SK-N-SH (cell line): ENCODE data around the gene GNAS. TPM values are rescaled to one million over a fixed set of nuclear protein-coding genes. Genes with fewer than 3 reads are reported as not detected.

Source experiments
- CTCF ChIA-PET: fragments of 300-600, 350-600 bp; formaldehyde crosslinking; extraction: SDS; loops from one replicate; lab custom pipeline; 2021; lab: Yijun Ruan, JAX
- POLR2A ChIA-PET: fragments of 350-600 bp; sonication (Branson Sonifier 250); formaldehyde crosslinking; extraction: SDS; loops from one replicate; lab custom pipeline; 2020; ENCODE audit warnings: antibody characterized with exemption, inconsistent platforms; lab: Yijun Ruan, JAX
- DNase-seq: peaks from one replicate; pipeline ENCODE4 v3.0.0; 2012
- H2AFZ ChIP-seq: fragments of 200-600 bp; sonication (generic); 2 replicates; pipeline ENCODE4 v1.8.1; 2016; ENCODE audit warnings: antibody characterized with exemption, mild to moderate bottlenecking, low read depth
- H3F3A ChIP-seq: fragments of 200-600 bp; sonication (generic); replicated peaks from 2 replicates; pipeline ENCODE3; 2016; ENCODE audit warnings: antibody characterized with exemption, mild to moderate bottlenecking; ENCODE audit not compliant: insufficient read depth
- H3K27ac ChIP-seq, 2 experiments: fragments of 200-500 bp in 1 of 2; fragments of 200-600 bp in 1 of 2; sonication (Bioruptor generic) in 1 of 2; sonication (generic), shearing (Covaris generic) in 1 of 2; 2 replicates each; pipeline versions ENCODE4 v1.5.1 to v1.6.1; 2014 to 2016; ENCODE audit warnings: low read depth in 2 of 2, inconsistent platforms in 1 of 2, low read length in 1 of 2, mild to moderate bottlenecking in 1 of 2, mixed read lengths in 1 of 2
- H3K27me3 ChIP-seq: fragments of 200-600 bp; sonication (generic), shearing (Covaris generic); 2 replicates; pipeline ENCODE4 v1.6.1; 2016; ENCODE audit warnings: mixed run types; ENCODE audit not compliant: insufficient read depth
- H3K36me3 ChIP-seq, 2 experiments: fragments of 200-500 bp in 1 of 2; fragments of 200-600 bp in 1 of 2; sonication (Bioruptor generic) in 1 of 2; sonication (generic) in 1 of 2; replicated peaks in 1 of 2; 2 replicates each; pipeline versions ENCODE3 to v1.5.1; 2014 to 2016; ENCODE audit warnings: low read length in 1 of 2, mild to moderate bottlenecking in 1 of 2; ENCODE audit not compliant: insufficient read depth in 2 of 2, control insufficient read depth in 1 of 2
- H3K4me1 ChIP-seq, 2 experiments: fragments of 200-500 bp in 1 of 2; fragments of 200-600 bp in 1 of 2; sonication (Bioruptor generic) in 1 of 2; sonication (generic), shearing (Covaris generic) in 1 of 2; 2 replicates each; pipeline versions ENCODE4 v1.5.1 to v1.6.1; 2014 to 2016; ENCODE audit warnings: low read depth in 1 of 2, low read length in 1 of 2, mixed run types in 1 of 2; ENCODE audit not compliant: insufficient read depth in 2 of 2, control insufficient read depth in 1 of 2
- H3K4me2 ChIP-seq: fragments of 200-600 bp; sonication (generic), shearing (Covaris generic); 2 replicates; pipeline ENCODE4 v1.6.1; 2017; ENCODE audit warnings: mixed run types
- H3K4me3 ChIP-seq, 2 experiments: fragments of 200-500 bp in 1 of 2; fragments of 200-600 bp in 1 of 2; sonication (Bioruptor generic) in 1 of 2; sonication (generic), shearing (Covaris generic) in 1 of 2; 2 replicates each; pipeline versions ENCODE4 v1.5.1 to v1.8.1; 2014 to 2016; ENCODE audit warnings: low read depth in 2 of 2, inconsistent platforms in 1 of 2, low read length in 1 of 2, mild to moderate bottlenecking in 1 of 2, mixed read lengths in 1 of 2, moderate library complexity in 1 of 2
- H3K79me2 ChIP-seq: fragments of 200-600 bp; sonication (generic); 2 replicates; pipeline ENCODE4 v1.8.1; 2017; ENCODE audit warnings: mild to moderate bottlenecking; ENCODE audit not compliant: insufficient read depth
- H3K9ac ChIP-seq: fragments of 200-600 bp; sonication (generic); 2 replicates; pipeline ENCODE4 v1.6.1; 2017; ENCODE audit warnings: mixed run types
- H3K9me2 ChIP-seq: fragments of 200-600 bp; sonication (generic); 2 replicates; pipeline ENCODE4 v1.6.1; 2017; ENCODE audit warnings: mixed run types
- H3K9me3 ChIP-seq: fragments of 200-600 bp; sonication (generic); 2 replicates; pipeline ENCODE4 v1.6.1; 2017; ENCODE audit warnings: mixed run types, mild to moderate bottlenecking, moderate library complexity
- H4K20me1 ChIP-seq: fragments of 200-600 bp; sonication (generic); 2 replicates; pipeline ENCODE4 v1.6.1; 2017; ENCODE audit warnings: mild to moderate bottlenecking, mixed run types; ENCODE audit not compliant: insufficient read depth
- ELF1 ChIP-seq: IDR thresholded peaks from 2 replicates; pipeline ENCODE4 v1.4.0; 2012
- EP300 ChIP-seq, 2 experiments: IDR thresholded peaks; 2 replicates each; pipeline versions ENCODE4 v1.4.0 to v1.6.1; 2012; ENCODE audit warnings: borderline replicate concordance in 1 of 2, low read depth in 1 of 2, low read length in 1 of 2
- EZH2phosphoT487 ChIP-seq: fragments of 200-600 bp; sonication (generic); IDR thresholded peaks from 2 replicates; pipeline ENCODE4 v1.6.1; 2017; ENCODE audit warnings: low read depth, mixed run types, mild to moderate bottlenecking, antibody characterized with exemption, moderate library complexity, borderline replicate concordance
- FOSL2 ChIP-seq: IDR thresholded peaks from 2 replicates; pipeline ENCODE4 v1.4.0; 2012; ENCODE audit warnings: low read depth, mild to moderate bottlenecking, moderate library complexity, borderline replicate concordance
- FOXJ3 ChIP-seq: sonication (generic); formaldehyde crosslinking; IDR thresholded peaks from 2 replicates; pipeline ENCODE4 v1.5.1; 2020; ENCODE audit warnings: mild to moderate bottlenecking, missing genetic modification reagents
- FOXM1 ChIP-seq: IDR thresholded peaks from 2 replicates; pipeline ENCODE4 v1.4.0; 2012; ENCODE audit warnings: low read depth, mild to moderate bottlenecking
- GATA2 ChIP-seq: sonication (generic); formaldehyde crosslinking; IDR thresholded peaks from 2 replicates; pipeline ENCODE4 v1.5.0; 2020; ENCODE audit warnings: mild to moderate bottlenecking, missing genetic modification reagents
- JUND ChIP-seq: IDR thresholded peaks from 2 replicates; pipeline ENCODE4 v1.4.0; 2012
- MEF2A ChIP-seq: IDR thresholded peaks from 2 replicates; pipeline ENCODE4 v1.4.0; 2012; ENCODE audit warnings: low read depth, borderline replicate concordance
- NRF1 ChIP-seq: IDR thresholded peaks from 2 replicates; pipeline ENCODE4 v1.6.1; 2012; ENCODE audit warnings: low read depth, mild to moderate bottlenecking, low read length
- RCOR1 ChIP-seq: fragments of 150-350 bp; IDR thresholded peaks from 2 replicates; pipeline ENCODE4 v1.6.1; 2017; ENCODE audit warnings: antibody characterized with exemption, low read length
- RFX5 ChIP-seq: IDR thresholded peaks from 2 replicates; pipeline ENCODE4 v1.6.1; 2012; ENCODE audit warnings: mild to moderate bottlenecking, improper control_type of control experiment, low read length
- TAF1 ChIP-seq: IDR thresholded peaks from 2 replicates; pipeline ENCODE4 v1.6.1; 2012; ENCODE audit warnings: low read depth, mild to moderate bottlenecking, low read length, moderate library complexity, borderline replicate concordance
- WGBS: methylation state at CpG from one replicate; pipeline ENCODE4 v1.1.6; 2017; ENCODE audit warnings: low lambda C conversion rate; 5-methylcytosine and 5-hydroxymethylcytosine counted together
- polyA plus RNA-seq, 3 experiments: library from polyadenylated mRNA; depleted of rRNA; stranded (reverse); fragments of >200 nt; gene quantifications; 2 replicates each; pipeline ENCODE4 v1.2.3, GENCODE V29; 2012
- small RNA-seq, 7 experiments: library from RNA; depleted of rRNA; stranded (forward); fragments of <200 nt; gene quantifications; one replicate each; pipeline ENCODE3, GENCODE V24; 2012
- TF ChIP-seq, protein P1 (sequence below): IDR thresholded peaks from 2 replicates; pipeline ENCODE4 v1.4.0; 2012; ENCODE audit warnings: low read depth, borderline replicate concordance
- TF ChIP-seq, protein P2 (sequence below): IDR thresholded peaks from 2 replicates; pipeline ENCODE4 v1.6.1; 2012; ENCODE audit warnings: mild to moderate bottlenecking, low read depth, low read length, moderate library complexity

Gene GNAS
- polyA plus RNA-seq, 1 of the 3 experiments (the other 2 are of a cell fraction), result 1,562 TPM

DNA sequence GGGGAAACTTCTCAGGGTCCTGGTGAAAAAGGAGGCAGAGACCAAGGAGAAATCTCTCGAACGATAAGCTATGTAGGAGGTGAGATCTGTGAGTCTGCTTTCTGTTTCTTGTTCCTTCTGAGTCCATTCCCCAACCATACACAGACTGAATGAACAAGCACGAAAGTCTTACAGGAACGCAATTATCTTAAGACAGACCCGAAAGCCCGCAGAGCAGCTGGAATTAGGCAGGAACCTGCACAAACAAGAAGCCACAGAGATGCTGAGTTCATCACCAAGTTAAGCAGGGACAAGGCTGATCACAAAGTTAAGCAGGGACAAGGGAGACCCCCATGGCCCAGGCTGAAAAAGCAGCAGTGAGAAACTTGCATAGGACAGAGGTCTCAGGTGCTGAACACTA lies 107.1 kb downstream of the GNAS start:
- Histone ChIP-seq H3K4me3 (no peak overlapping the region), H3K27ac (no peak overlapping the region), H3K36me3 (no peaks in the 10 kb centered on the region), H3K79me2 (no peaks in the 10 kb centered on the region), H3K4me2 (no peak overlapping the region), H3K9ac (no peak overlapping the region), H3K4me1 (no peaks in the 10 kb centered on the region), H3K9me2 (no peaks in the 10 kb centered on the region), H2AFZ (no peak overlapping the region), H3K27me3 (no peaks in the 10 kb centered on the region; the same call in 1 of the 2 replicates), H3F3A (no peaks in the 10 kb centered on the region), H3K9me3 (no peaks in the 10 kb centered on the region), H4K20me1 (no peaks in the 10 kb centered on the region)
- 76% methylated on average over 6 of the region's 6 CpGs for WGBS
- TF ChIP-seq EZH2phosphoT487, result no peak
- no peak for TF ChIP-seq MEF2A
- no peak for TF ChIP-seq RFX5
- TF ChIP-seq EP300 (IDR thresholded peaks at IDR 0.05; ENCODE audit: borderline replicate concordance in 1 of 2, low read depth in 1 of 2, low read length in 1 of 2), result no peak
- TF ChIP-seq, protein P1, sequence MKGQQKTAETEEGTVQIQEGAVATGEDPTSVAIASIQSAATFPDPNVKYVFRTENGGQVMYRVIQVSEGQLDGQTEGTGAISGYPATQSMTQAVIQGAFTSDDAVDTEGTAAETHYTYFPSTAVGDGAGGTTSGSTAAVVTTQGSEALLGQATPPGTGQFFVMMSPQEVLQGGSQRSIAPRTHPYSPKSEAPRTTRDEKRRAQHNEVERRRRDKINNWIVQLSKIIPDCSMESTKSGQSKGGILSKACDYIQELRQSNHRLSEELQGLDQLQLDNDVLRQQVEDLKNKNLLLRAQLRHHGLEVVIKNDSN, result no peak
- no peak for TF ChIP-seq FOXM1
- no peak for TF ChIP-seq GATA2
- TF ChIP-seq JUND, result no peak
- TF ChIP-seq, protein P2, sequence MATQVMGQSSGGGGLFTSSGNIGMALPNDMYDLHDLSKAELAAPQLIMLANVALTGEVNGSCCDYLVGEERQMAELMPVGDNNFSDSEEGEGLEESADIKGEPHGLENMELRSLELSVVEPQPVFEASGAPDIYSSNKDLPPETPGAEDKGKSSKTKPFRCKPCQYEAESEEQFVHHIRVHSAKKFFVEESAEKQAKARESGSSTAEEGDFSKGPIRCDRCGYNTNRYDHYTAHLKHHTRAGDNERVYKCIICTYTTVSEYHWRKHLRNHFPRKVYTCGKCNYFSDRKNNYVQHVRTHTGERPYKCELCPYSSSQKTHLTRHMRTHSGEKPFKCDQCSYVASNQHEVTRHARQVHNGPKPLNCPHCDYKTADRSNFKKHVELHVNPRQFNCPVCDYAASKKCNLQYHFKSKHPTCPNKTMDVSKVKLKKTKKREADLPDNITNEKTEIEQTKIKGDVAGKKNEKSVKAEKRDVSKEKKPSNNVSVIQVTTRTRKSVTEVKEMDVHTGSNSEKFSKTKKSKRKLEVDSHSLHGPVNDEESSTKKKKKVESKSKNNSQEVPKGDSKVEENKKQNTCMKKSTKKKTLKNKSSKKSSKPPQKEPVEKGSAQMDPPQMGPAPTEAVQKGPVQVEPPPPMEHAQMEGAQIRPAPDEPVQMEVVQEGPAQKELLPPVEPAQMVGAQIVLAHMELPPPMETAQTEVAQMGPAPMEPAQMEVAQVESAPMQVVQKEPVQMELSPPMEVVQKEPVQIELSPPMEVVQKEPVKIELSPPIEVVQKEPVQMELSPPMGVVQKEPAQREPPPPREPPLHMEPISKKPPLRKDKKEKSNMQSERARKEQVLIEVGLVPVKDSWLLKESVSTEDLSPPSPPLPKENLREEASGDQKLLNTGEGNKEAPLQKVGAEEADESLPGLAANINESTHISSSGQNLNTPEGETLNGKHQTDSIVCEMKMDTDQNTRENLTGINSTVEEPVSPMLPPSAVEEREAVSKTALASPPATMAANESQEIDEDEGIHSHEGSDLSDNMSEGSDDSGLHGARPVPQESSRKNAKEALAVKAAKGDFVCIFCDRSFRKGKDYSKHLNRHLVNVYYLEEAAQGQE, result no peak
- no peak for TF ChIP-seq FOXJ3
- TF ChIP-seq TAF1, result no peak
- TF ChIP-seq ELF1, result no peak
- no peak for TF ChIP-seq RCOR1
- TF ChIP-seq FOSL2, result no peak
- no peak for TF ChIP-seq NRF1
- ChIA-PET CTCF (interaction anchor here (0.7 to 1.1 kb wide), 2 partner anchors 12 to 725 kb away, joined by 3 read pairs; no protein-coding TSS in a partner anchor), POLR2A (no interaction called here)
- no peak for DNase-seq

Small RNA genes lying within 50 kb of the gene (small RNA-seq; reads per million reads assigned to genes)
- 0 to 0.21 (median 0) reads per million in 7 experiments for gene MIR298
- gene RF02127, result 0 reads per million in 7 experiments
- gene RF02128, result 0 reads per million in 7 experiments
- 0 reads per million in 7 experiments for gene RF02130
- gene RF02131, result 0 reads per million in 7 experiments

Other genes starting within 250 kb of the GNAS start
- gene STX16, start 201.4 kb upstream of the GNAS start, polyA plus RNA-seq (2012; rRNA removed), result 63.8 and 90.9 TPM in 2 replicates
- gene NPEPL1, start 159.9 kb upstream of the GNAS start, polyA plus RNA-seq (2012; rRNA removed), result 2.3 and 2.8 TPM in 2 replicates
- 1.2 and 1.5 TPM in 2 replicates for gene GNAS-AS1, start 1.8 kb upstream of the GNAS start, polyA plus RNA-seq (2012; rRNA removed)
- 90.0 and 94.8 TPM in 2 replicates for gene NELFCD, start 128.5 kb downstream of the GNAS start, polyA plus RNA-seq (2012; rRNA removed)
- 0.03 and 0.05 TPM in 2 replicates for gene CTSZ, start 154.5 kb downstream of the GNAS start, polyA plus RNA-seq (2012; rRNA removed)
- gene TUBB1, start 166.7 kb downstream of the GNAS start, polyA plus RNA-seq (2012; rRNA removed), result 0.02 TPM in 1 of 2 replicates, not detected in the other
- gene ATP5F1E, start 179.6 kb downstream of the GNAS start, polyA plus RNA-seq (2012; rRNA removed), result 48.0 and 60.8 TPM in 2 replicates
- 20.9 and 27.4 TPM in 2 replicates for gene PRELID3B, start 190.1 kb downstream of the GNAS start, polyA plus RNA-seq (2012; rRNA removed)